GM12865 (cell line): ENCODE results near the gene TACR1.
"Not testable (repeated sequence)": the region's sequence is repeated elsewhere in the genome, so short reads cannot be mapped to it uniquely, and the experiment has no call there.

Experiments
- DNase-seq: peaks from one replicate; pipeline ENCODE4 v3.0.0; 2010; ENCODE audit warnings: low read depth
- H3K4me3 ChIP-seq: 2 replicates; pipeline ENCODE4 v1.5.1; 2011; ENCODE audit warnings: mild to moderate bottlenecking, low read depth, low read length, control low read depth
- TF ChIP-seq, protein P1 (sequence below): IDR thresholded peaks from 2 replicates; pipeline ENCODE4 v1.5.1; 2011; ENCODE audit warnings: low read length, control low read depth, low read depth, inconsistent platforms; ENCODE audit not compliant: insufficient read depth; ENCODE audit errors: missing control alignments

Gene TACR1

DNA sequence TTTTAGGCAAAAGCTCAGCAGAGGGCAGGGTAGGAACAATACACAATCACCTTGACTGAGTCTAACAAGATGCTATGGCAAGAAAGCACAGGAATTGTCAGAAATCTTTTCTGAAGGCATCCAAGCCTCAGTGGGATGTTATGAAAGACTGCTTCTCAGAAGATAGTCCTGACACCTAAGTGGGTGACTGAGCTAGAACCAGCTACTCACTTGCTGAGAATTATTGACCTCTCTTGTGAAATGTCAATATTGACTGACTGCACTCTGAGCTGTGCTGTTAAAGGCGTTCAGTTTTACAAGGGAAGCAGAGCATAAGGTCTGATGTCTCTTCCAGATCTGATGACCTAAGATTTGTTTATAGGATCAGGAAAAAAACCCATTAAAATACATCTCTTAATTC, 46.1 kb downstream of the TACR1 start:
- H3K4me3 ChIP-seq = no peak overlapping the region
- DNase-seq = no peak
- TF ChIP-seq, protein P1, sequence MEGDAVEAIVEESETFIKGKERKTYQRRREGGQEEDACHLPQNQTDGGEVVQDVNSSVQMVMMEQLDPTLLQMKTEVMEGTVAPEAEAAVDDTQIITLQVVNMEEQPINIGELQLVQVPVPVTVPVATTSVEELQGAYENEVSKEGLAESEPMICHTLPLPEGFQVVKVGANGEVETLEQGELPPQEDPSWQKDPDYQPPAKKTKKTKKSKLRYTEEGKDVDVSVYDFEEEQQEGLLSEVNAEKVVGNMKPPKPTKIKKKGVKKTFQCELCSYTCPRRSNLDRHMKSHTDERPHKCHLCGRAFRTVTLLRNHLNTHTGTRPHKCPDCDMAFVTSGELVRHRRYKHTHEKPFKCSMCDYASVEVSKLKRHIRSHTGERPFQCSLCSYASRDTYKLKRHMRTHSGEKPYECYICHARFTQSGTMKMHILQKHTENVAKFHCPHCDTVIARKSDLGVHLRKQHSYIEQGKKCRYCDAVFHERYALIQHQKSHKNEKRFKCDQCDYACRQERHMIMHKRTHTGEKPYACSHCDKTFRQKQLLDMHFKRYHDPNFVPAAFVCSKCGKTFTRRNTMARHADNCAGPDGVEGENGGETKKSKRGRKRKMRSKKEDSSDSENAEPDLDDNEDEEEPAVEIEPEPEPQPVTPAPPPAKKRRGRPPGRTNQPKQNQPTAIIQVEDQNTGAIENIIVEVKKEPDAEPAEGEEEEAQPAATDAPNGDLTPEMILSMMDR = no peak

- not testable (repeated sequence) for H3K4me3 ChIP-seq, DNase-seq
Observed at GRCh38 chr2:75152243-75152642, 47.1 kb downstream of the TACR1 start.

GRCh38 chr2:75147884-75148283, 51.4 kb downstream of the TACR1 start:
- not testable (repeated sequence) for DNase-seq, H3K4me3 ChIP-seq

DNA sequence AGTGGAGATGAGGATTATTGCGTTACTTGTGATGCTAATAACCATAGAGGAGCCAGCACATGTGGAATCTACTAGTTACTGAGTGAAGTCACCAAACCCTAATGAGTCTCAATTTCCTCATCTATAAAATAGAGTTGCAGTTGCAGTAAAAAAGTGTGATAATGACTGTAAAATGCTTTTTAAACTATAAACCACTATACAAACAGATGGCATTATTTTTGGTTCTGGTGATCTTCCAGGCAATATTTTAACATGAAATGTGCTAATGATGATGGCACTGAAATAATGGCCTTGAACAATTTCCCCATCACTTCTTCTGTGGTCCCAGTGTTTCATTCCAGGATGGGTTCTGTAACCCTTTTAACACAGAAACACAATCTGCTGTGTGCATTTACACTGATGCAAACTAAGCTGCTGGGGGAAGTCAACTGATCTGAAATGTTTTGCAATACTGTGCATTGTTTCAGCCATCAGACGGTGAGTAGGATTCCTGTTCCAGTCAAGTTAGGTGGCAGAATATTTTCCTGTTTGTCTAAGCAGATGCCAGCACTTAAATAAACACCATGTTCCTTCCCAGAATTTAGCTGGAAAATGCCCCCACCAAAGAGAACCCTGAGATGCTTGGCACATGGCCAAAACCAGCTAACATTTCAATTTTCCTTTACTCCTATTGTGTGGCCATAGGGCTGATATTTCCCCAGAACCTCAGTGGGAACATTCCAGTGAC, 52.6 kb downstream of the TACR1 start:
- DNase-seq = no peak
- TF ChIP-seq, protein P1 = no peak
- no peak overlapping the region for H3K4me3 ChIP-seq

DNA sequence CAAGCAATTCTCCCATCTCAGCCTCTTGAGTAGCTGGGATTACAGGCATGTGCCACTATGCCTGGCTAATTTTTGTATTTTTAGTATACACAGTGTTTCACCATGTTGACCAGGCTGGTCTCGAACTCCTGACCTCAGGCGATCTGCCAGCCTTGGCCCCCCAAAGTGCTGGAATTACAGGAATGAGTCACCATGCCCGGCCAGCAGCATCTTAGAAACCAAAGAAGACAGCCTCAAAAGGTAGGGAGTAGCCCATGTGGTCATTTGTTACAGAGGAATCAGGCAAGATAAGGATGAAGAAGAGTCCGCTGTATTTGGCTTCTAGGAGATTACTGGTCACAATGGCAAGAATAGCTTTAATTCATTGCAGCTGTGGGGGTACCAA, 53.1 kb downstream of the TACR1 start:
- not testable (repeated sequence) for DNase-seq, H3K4me3 ChIP-seq

DNA sequence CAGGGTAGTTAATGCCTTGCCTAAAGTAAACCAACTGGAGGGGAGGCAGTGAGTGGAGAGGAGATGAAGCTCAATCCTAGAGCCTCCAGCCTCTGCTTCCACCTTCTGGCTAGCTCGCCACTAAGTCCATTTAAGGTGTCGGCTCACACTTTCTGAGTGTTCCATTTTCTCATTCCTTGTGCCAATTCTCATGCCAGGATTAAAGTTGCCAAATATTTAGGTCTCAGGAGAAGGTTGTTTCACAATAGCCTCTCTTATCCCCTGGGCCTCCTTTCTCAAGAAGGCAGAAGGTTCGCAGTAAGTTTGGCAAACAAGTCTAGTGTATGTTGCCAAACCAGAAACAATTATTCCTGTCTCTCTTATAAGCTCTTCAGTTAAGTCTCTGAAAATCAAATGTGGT, 57.2 kb downstream of the TACR1 start:
- no peak overlapping the region for H3K4me3 ChIP-seq
- DNase-seq = no peak
- TF ChIP-seq, protein P1 = no peak

DNA sequence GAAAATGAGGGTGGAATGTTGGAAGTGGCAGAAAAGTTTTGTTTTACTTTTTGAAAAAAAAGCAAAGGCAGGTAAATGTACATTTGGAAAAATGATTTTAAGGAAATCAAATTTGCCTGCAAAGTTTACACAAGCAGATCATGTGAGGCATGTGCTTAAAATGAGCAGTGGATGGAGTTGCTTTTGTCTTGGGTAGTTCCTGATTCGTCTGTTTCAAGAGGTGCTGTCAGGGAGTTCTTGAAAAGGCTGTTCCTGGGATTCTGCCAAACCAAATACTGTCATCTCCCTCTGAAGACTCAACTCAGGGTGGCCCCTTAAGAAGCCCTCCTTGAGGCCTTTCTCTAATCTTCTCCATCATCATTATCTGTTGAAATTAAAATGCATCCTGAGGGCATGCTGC, 59.0 kb downstream of the TACR1 start:
- TF ChIP-seq, protein P1 = no peak
- no peak for DNase-seq
- H3K4me3 ChIP-seq = no peak overlapping the region

GRCh38 chr2:75139171-75139570, 60.1 kb downstream of the TACR1 start:
- TF ChIP-seq, protein P1 = no peak
- no peak overlapping the region for H3K4me3 ChIP-seq
- DNase-seq = no peak
